DMS53 treated with DMSO at 0.1 percent for 48 hours (cell line): Measurements from ENCODE around the gene TRHDE.

Source experiments
- DNase-seq: peaks from one replicate; lab custom pipeline; 2025; ENCODE audit not compliant: unreplicated experiment; lab: John Stamatoyannopoulos, UW

Gene TRHDE, protein sequence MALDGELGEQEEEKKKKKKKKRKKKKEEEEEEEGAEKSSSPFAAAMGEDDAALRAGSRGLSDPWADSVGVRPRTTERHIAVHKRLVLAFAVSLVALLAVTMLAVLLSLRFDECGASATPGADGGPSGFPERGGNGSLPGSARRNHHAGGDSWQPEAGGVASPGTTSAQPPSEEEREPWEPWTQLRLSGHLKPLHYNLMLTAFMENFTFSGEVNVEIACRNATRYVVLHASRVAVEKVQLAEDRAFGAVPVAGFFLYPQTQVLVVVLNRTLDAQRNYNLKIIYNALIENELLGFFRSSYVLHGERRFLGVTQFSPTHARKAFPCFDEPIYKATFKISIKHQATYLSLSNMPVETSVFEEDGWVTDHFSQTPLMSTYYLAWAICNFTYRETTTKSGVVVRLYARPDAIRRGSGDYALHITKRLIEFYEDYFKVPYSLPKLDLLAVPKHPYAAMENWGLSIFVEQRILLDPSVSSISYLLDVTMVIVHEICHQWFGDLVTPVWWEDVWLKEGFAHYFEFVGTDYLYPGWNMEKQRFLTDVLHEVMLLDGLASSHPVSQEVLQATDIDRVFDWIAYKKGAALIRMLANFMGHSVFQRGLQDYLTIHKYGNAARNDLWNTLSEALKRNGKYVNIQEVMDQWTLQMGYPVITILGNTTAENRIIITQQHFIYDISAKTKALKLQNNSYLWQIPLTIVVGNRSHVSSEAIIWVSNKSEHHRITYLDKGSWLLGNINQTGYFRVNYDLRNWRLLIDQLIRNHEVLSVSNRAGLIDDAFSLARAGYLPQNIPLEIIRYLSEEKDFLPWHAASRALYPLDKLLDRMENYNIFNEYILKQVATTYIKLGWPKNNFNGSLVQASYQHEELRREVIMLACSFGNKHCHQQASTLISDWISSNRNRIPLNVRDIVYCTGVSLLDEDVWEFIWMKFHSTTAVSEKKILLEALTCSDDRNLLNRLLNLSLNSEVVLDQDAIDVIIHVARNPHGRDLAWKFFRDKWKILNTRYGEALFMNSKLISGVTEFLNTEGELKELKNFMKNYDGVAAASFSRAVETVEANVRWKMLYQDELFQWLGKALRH

DNA sequence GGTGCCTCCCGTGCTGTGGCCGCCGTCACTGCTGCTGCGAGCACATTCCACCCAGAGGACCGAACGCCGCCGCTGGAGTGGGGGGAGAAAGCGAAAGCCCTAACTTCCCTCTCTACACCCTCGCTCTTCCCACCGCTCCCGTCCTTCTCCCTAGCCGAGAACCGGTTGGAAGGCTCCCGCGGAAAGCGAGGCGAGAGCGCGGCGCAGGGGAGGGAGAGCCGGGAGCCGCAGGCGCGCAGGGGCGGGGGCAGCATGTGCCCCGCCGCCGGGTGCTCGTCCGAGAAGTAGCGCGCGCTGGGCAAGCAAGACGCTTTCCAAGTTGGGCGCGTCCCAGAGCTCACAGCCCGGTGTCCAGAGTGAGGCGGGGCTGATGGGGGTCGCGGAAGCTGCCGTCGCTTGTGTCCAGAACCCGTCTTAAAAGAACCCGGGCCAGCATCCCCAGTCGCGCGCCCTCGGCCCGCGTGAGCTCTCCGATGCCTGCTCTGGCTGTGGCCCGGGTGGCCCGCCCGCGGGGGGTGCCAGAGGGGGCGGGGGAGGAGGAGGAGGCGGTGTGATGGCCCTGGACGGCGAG, at the start of gene TRHDE:
TRHDE (plus strand) TSS at position 280 of the 571 bp plus-strand sequence; CDS start at position 554, 274 bp downstream.
- DNase-seq = peak; percentile 54

DNA sequence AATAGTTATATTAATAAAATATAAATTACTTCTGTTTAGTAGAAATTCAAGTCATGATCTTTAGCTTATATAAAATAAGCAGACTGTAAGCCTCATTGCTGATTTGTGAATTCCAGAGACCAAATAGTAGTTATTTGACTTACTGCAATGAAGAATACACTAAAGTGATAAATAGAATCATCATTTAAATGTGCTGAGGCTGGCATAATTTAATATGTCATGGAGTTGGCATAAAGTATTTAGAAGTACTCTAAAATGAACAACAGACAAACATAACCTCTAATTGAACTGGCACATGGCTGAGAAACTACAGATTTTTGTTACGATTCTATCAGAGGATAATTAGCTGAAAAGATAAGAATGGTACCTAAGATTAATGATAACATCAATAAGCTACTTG, 45.7 kb upstream of the TRHDE start:
- no peak for DNase-seq

DNA sequence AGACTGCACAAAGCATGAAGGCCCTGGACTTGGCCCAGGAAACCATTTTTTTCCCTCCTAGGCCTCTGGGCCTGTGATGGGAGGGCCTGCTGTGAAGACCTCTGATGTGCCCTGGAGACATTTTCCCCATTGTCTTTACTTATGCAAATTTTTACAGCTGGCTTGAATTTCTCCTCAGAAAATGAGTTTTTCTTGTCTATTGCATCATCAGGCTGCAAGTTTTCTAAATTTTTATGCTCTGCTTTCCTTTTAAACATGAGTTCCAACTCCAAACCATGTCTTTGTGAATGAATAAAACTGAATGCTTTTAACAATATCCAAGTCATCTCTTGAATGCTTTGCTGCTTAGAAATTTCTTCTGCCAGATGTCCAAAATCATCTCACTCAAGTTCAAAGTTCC, 43.7 kb upstream of the TRHDE start:
- DNase-seq = no peak

DNA sequence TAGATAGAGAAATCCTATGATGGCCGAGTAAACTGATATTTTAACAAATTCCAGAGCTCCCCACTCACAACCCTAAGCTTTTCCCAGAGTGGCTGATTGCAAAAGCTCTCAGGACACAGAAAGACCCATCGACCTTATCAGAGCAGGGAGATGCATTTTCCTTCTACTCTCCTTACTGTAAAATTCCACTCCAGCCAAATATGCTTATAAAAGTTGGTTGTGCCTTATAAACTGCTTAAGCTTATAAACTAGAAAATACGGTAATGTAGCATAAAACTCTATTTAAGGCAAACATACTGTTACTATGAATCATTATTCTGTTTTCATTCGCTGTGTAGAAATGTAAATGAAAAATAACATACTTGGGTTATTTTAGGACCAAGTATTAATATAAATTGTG, 41.6 kb upstream of the TRHDE start:
- no peak for DNase-seq

DNA sequence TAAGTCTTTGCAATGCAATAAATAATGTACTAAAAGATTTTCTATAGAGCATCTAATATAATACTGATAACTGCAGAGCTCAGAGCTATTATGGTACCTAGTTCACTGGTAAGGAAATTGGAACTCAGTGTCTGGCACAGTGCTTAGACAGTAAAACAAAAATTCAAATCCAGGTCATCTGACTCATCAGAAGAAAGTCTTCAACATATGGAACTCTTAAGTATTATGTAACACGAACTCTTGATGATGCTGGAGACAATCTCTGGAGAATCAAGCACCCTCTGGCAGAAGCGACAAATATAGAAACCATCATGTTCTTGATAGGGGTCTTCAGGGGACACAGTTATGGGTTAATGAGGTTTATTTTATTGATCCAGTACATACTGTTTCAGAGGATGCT, 37.3 kb upstream of the TRHDE start:
- DNase-seq = no peak

DNA sequence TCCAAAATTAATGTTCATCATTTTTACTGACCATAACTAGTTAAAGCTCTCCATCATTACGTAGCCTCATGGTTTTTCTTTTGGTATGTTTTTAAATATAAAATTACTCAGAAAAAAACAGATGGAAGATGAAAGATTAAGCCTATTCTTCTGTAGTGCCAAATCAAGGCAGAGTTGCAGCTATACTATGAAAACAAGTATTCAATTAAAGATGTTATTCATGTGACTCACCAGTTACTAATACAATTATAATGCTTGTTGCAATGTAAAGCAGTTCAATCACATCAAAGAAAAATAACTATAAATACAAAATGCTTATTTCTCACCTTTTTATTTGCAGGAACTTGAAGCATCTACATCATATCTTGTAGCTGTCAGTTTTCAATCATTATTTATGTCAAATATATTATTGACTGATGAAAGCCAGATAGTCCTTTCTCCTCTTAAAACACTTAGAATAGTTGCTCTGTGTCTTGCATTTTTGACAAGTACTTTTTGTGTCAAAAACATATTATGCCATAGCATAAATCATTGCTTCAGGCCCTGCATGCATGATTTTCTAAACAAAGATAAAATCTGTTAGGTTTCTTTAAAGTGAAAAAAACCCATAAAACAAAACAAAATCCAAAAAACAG, 36.0 kb upstream of the TRHDE start:
- DNase-seq = no peak

DNA sequence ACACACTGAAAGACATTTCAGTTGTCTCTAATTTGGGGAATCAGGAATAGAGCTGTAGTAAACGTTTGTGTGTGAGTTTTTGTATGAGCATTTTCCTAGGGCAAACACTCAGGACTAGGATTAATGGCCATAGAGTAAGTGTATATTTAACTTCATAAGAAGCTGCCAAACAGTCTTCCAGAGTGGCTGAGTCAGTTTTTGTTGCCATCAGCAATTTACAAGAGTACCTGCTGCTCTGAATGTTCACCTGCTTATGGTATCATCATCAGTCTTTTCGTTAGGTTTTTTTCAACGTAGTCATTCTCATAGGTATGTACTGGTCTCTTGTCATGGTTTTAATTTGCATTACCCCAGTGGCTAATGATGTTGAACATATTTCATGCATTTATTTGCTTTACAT, 30.6 kb upstream of the TRHDE start:
- DNase-seq = no peak

DNA sequence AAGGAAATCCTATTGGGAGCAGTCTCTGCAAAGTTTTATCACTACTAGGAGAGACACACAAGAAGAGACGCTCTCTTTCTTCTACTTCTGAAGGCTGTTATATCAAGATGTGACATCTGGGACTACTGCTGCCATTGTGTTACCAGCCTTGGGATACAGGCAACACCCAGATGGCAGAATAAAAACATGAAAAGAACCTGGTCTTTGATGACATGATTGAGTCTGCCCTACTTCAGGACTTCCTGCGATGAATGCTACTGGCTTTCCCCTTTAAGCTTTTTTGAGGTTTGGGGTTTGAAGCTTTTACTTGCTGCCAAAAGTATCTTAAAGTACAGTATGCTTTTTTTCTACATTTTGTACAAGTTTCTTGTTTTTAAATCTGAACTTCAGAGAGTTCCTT, 29.2 kb upstream of the TRHDE start:
- DNase-seq = no peak

DNA sequence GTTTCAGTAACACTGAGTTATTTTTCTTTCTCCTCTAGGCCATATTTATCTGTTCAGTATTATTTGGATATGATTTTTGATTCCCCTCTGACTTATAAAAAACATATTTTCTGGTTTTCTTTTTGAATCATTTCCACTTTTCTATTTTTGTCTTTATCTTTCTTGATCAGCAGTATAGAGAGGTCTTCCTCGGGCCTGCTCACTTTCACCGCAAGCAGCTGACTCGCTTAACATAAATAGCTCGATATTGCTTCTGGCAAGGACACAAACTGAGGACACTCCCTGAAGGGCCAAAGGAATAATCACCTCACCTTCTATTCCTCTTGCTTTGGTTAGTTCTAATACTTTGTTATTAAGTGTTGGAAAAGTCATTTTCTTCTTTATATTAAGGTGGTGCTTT, 25.8 kb upstream of the TRHDE start:
- no peak for DNase-seq

DNA sequence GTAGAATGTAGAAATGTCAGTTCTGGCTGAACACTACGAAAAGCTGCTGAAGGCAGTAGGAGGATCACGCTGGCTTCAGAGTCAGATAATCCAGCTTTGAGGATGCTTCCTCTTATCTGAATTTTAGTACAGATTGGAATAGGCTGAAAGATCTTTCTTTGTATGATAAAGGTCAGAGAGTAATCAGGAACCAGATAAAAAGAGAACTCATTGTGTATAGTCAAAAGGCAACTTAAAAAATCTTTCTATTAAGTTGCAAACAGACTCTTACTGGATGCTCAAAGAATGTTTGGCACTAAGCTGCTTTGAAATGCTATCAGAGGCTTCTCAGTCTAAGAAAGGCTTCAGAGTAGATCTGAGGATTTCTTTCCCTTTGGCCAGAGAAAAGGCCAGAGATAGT, 21.8 kb upstream of the TRHDE start:
- no peak for DNase-seq

DNA sequence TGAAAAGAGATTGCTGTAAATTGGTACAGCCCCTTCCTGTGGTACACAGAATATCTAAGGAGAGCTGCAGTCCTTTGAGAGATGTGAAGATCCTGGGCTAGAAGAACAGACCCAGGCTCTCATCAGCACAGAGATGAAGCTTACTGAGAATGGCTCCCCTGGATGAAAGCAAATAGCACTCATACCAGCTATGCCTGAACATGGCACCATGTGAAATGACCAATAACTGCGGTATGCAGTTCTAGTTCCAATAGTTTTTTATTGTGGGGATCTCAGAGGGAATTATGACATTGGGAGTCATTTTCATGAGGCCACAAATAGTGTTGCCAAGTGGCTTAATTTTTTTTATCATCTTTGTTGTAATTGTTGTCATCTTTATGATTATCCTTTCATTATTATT, 15.4 kb upstream of the TRHDE start:
- DNase-seq = no peak

DNA sequence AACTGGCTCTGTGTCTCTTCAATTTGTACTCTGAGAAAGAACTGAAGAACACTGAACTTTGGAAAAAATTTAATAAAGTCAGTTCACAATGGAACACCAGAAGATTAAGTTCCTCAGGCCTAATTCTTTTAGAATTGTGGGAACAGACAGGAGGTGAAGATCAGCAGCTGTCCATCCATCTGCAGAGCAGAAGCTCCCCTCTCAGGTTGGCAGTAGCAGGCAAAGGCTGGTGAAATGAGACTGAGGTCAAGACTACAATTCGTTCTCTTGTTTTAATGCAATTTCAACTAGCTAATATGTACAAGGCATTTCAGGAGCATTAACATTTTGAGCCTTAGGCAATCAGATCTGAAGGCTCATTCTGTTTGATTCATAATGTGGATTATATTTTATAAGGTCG, 10.3 kb upstream of the TRHDE start:
- DNase-seq = no peak

DNA sequence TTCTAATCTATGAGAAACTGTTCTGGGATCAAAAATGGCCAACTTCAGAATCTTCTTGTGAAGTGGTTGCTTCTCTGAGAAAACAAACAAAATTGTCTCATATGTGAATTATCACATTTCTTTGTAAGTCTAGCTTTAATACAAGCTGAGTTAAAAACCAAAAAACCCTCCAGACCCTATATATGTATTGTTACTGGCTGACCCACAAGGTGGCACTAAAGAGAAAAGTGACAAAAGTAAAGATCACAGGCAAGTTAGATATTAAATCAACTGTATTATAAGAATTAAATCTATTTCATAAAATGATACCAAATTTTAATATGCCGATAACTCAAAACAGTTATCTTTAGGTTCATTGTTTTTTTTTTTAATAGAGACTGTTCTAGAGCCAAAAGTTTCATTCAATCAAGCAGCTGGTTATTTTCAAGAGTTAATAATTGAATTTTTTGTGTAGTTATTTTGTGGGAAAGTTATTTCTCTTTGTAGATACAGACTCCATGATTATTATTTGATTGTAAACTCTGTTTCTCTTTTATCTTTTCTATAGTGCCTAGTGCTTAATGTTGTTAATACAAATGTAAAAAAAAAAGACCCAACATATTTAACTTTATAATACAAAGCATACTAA, 7.5 kb upstream of the TRHDE start:
- DNase-seq = peak; percentile 18

DNA sequence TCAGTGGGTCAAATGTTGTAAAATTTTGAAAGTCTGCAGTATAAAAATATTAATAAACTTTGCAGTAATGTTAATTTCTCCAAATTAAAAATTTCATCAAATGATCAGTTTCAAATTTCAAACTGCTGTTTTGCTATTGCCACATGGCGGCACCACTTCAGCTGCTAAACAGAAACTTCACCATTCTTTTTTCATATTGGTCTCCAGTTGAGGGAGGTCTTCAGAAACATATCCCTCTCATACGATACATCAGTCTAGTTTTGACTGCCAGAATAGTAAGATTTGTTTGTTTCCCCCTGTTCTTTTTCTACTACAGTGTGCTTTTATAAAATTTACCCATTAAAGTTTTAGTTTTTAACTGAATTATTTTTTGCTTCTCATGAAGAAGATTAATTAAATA, 4.2 kb upstream of the TRHDE start:
- no peak for DNase-seq

DNA sequence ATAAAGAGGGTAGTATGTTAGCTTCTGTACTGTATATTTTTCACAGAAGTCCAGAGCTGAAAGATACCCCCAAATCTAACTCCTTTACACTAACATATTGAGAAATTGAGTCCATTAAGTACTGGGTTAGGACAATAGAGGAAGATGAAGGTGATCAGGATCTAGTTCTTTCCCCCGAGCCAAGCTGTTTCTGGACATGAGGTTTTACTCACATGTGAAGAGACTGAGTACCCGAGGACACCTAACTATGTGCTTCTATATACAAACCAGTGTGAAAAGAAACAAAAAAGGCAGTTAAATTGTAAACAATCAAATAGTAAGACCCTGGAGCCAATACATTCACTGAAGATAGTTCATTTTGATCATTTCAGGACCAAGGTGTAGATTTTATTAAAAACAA, 3.8 kb upstream of the TRHDE start:
- DNase-seq = no peak

DNA sequence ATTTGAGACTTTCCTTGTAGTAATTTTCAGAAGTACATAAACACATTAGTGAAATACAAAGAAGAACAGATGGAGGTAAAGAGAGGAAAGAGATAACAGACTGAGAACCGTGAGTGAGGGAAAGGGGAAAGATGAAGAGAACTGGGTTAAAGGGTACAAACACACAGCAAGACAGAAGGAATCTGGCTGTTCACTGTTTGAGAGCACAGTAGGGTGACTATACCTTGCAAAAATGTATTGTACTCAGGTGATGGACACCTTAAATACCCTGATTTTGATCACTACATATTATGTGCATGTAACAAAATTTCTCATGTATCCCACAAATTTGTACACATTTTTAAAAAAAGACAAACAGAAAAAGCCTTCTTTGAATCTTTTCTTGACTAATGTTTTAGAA, 2.7 kb upstream of the TRHDE start:
- DNase-seq = no peak

DNA sequence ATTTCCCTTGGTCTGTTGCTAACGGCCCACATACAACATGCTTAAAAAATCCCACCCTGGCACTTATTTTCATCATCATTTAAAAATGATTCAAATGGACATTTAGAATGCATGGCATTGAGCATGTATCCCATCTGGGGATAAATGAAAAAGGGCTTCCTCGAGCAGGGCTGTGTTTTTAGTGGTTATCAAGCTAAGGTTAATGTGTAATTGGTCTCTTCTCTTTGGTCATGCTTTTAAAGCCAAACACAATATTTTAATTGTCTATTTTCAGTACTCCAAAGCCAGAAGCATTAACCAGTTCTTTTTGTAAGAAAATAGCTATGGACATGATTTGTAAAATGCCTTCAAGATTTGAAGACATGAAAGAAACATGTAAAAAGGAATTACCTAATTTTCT, 1.9 kb upstream of the TRHDE start:
- DNase-seq = no peak

DNA sequence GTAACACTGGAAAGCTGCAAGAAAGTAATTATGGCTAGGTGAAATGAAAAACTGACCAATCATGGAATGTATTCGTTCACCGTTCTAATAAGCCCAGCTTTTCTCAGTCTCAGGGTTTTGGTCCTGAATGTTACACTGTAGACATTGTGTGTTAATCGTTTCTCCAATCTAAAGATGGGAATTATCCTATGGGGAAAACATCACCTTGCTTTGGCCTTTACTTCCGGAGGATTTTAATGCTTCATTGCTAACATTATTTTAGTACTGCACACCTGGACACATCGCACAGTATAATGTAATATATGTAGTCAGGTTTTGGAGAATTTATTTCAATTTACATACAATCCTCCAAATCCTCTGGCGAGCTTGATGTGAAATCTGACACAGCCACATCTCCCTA, 1.2 kb upstream of the TRHDE start:
- no peak for DNase-seq

DNA sequence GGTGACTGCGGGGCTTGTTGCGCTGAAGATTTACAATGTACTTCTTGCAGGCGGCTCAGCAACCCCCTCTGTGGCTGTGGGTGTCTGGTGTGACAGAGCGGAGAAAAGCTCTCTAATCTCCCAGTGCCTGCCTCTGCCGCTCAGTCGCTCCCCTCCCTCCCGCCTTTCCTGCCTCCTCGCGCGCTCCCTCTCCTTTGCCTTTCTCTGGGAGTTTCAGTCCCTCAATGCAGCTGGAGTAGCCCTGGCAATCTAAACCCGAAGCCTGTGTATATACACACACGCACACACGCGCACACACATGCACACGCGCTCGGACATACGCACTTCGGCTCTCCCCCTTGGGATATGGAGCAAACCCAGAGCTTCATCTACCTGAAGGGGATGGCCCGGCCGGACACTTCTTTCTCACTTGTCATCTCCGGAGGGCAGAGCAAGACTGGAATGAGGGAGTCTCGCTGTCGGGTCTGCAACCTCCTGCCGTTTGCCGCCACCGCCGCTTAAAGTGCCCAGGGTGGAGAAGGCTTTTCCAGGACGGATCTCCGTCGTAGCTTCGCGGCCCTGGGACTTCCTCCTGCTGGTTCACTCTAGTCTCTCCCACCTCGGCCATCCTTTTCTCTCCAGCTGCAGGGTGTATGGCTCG, 599 bp upstream of the TRHDE start:
- DNase-seq = peak; percentile 79
